Epithelial cell of proximal tubule (primary cell): Measurements from ENCODE around the gene ZFP3. TPM values are rescaled to one million over a fixed set of nuclear protein-coding genes. Genes with fewer than 3 reads are reported as not detected.
"Not testable (repeated sequence)": the region's sequence is repeated elsewhere in the genome, so short reads cannot be mapped to it uniquely, and the experiment has no call there.

Experiments used
- DNase-seq: peaks from one replicate; pipeline ENCODE4 v3.0.0-alpha.2; 2011; ENCODE audit warnings: low read depth
- H3K4me3 ChIP-seq: 2 replicates; pipeline ENCODE4 v1.5.1; 2011; ENCODE audit warnings: low read depth, mild to moderate bottlenecking, low read length
- total RNA-seq: library from RNA; depleted of rRNA; stranded (reverse); fragments of >200 nt; gene quantifications from 2 replicates; pipeline ENCODE4 v1.2.3, GENCODE V29; 2015
- TF ChIP-seq, protein P1 (sequence below): conservative IDR thresholded peaks from 2 replicates; pipeline ENCODE4 v1.5.1; 2012; ENCODE audit warnings: low read depth, mild to moderate bottlenecking, low read length

The ZFP3 gene
- total RNA-seq, 1 donor from 2014 or later = 1.7 TPM

DNA sequence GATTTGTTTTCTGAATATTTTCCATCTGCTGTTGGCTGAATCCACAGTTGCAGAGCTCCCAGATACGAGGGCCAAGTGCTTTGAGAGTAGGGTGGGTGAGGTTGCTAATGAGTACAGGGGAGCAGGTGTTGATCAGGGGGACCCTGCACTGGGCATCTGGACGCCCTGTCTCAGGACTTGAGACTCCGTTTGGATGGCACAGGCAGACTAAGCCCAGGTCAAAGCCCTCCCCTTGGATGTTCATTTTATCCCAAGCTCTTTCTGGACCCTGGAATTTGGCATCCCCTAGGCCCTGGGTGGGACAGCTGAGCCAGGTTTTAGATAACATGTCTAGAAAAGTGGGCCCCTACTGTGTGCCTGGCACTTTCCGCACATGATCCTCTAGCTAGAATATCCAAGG lies 49.6 kb downstream of the ZFP3 start:
- TF ChIP-seq, protein P1, sequence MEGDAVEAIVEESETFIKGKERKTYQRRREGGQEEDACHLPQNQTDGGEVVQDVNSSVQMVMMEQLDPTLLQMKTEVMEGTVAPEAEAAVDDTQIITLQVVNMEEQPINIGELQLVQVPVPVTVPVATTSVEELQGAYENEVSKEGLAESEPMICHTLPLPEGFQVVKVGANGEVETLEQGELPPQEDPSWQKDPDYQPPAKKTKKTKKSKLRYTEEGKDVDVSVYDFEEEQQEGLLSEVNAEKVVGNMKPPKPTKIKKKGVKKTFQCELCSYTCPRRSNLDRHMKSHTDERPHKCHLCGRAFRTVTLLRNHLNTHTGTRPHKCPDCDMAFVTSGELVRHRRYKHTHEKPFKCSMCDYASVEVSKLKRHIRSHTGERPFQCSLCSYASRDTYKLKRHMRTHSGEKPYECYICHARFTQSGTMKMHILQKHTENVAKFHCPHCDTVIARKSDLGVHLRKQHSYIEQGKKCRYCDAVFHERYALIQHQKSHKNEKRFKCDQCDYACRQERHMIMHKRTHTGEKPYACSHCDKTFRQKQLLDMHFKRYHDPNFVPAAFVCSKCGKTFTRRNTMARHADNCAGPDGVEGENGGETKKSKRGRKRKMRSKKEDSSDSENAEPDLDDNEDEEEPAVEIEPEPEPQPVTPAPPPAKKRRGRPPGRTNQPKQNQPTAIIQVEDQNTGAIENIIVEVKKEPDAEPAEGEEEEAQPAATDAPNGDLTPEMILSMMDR = no peak
- no peak for DNase-seq
- no peak overlapping the region for H3K4me3 ChIP-seq

DNA sequence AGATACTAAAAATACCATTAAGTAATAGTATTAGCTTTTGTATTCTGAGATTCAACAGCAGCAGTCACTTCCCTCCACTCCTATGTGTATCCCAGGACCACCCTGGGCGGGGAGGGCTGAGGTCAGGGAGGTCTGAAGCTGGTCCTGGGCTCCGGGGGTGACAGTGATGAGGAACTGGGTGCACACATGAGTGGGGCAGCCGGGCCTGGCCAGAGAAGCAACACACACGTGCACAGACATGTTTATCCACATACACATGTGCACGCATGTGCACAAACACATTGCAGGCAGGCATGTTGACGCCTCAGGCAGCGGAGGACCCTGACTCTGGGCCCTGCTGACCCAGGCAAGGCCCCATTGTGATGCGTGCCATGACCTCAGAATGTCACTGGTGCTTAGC lies 50.1 kb downstream of the ZFP3 start:
- not testable (repeated sequence) for H3K4me3 ChIP-seq, DNase-seq

GRCh38 chr17:5128905-5129535 lies 50.8 kb downstream of the ZFP3 start:
- TF ChIP-seq, protein P1 = no peak
- no peak overlapping the region for H3K4me3 ChIP-seq
- no peak for DNase-seq

DNA sequence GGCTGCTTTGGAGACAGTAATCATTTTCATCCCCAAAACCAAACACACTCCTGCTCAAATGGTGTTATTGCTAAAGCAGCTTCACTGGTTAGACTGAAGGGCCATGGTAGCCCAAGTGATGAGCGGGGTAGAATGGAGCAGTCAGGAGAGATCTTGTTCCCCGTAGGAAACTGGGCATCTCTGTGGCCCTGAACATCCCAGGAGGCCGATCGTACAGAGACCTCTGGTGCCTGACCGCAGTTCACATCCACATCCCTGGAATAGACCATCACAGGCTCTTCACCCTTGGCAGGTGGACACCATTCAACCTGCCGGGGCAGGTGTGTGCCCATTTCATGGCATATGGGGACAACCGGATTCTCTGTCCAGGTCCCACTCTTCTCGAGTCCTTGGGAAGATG lies 51.5 kb downstream of the ZFP3 start:
- DNase-seq = not testable (repeated sequence)

GRCh38 chr17:5130261-5130660 lies 52.0 kb downstream of the ZFP3 start:
- not testable (repeated sequence) for DNase-seq, H3K4me3 ChIP-seq

More for the DNA sequence above, 51.5 kb downstream of the ZFP3 start:
- not testable (repeated sequence) for H3K4me3 ChIP-seq

GRCh38 chr17:5130687-5131086 lies 52.4 kb downstream of the ZFP3 start:
- DNase-seq, H3K4me3 ChIP-seq: not testable (repeated sequence)

GRCh38 chr17:5131146-5131715 lies 53.0 kb downstream of the ZFP3 start:
- no peak for DNase-seq
- H3K4me3 ChIP-seq = no peak overlapping the region
- TF ChIP-seq, protein P1 = no peak

GRCh38 chr17:5131799-5132502 lies 53.7 kb downstream of the ZFP3 start:
- not testable (repeated sequence) for H3K4me3 ChIP-seq, DNase-seq

- DNase-seq, H3K4me3 ChIP-seq: not testable (repeated sequence)
These were observed 54.4 kb downstream of the ZFP3 start for GRCh38 chr17:5132503-5133225.

DNA sequence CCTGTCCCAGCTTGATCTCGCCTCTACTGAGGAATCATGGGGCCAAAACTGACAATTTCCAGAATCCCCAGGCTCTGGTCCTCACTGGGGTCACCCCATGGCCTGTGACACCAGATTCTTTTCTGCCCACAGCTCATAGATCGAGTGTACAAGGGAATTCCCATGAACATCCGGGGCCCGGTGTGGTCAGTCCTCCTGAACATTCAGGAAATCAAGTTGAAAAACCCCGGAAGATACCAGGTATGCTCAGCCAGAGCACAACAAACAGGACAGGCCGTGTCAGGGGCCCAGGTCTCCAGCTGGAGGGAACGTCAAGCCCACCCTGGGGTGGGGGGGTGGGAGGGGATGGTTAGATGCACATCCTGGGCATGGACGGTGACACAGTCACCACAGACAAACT lies 55.0 kb downstream of the ZFP3 start:
- TF ChIP-seq, protein P1 = no peak
- no peak overlapping the region for H3K4me3 ChIP-seq
- no peak for DNase-seq

- not testable (repeated sequence) for DNase-seq, H3K4me3 ChIP-seq
These were observed 55.7 kb downstream of the ZFP3 start for GRCh38 chr17:5133961-5134360.

DNA sequence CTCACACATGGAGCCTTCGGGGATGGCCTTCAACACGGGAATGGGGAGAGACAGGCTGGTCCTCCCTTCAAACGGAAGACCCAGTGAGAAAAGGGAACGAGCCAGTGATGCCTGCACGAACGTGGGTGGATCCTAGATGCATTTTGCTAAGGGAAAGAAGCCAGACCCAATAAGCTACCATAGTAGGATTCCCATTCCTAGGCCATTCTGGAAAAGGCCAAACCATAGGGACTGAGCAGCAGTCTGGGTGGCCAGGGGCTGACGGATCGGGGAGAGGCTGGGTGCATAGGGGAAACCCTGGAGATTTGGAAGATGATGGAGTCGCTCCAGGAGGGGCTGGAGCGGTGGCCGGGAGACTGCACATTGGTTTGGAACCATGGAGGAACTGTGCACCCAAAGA lies 56.3 kb downstream of the ZFP3 start:
- DNase-seq, H3K4me3 ChIP-seq: not testable (repeated sequence)

DNA sequence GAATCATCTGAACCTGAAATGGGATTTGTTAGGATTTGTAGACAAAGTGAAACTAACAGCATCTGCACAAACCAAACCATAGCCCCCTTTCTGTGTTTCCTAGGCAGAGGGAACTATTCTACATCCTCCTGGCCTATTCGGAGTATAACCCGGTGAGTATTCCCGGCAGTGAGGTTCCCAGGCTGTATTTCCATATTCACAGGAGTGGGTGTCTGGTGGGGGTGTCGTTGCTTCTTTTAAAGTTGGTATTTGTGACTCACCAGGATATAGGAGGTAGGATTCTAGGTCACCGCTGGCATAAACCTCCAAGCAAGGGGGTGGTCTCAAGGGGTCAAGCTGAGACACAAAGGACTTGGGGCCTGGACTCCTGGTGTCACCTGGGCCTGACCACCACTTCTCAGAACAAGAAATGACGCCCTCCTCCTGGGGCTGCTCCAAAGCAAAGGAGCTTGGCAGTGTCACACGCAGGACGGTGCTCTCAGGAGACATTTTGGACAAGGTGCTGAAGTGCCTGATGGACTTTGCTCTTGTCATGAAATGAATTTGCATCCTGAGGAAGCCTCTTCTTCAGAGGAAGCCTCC lies 57.0 kb downstream of the ZFP3 start:
- not testable (repeated sequence) for DNase-seq, H3K4me3 ChIP-seq
